ENCODE measurements around the gene ZNF446. TPM values are rescaled to one million over a fixed set of nuclear protein-coding genes. Genes with fewer than 3 reads are reported as not detected.

ZNF446 gene
- total and polyA plus RNA-seq, 10 of the 15 experiments (the other 5 are each of a cell fraction or from before 2014, with no cell fraction given): 0.14 to 6.9 (median 4.1) TPM

DNA sequence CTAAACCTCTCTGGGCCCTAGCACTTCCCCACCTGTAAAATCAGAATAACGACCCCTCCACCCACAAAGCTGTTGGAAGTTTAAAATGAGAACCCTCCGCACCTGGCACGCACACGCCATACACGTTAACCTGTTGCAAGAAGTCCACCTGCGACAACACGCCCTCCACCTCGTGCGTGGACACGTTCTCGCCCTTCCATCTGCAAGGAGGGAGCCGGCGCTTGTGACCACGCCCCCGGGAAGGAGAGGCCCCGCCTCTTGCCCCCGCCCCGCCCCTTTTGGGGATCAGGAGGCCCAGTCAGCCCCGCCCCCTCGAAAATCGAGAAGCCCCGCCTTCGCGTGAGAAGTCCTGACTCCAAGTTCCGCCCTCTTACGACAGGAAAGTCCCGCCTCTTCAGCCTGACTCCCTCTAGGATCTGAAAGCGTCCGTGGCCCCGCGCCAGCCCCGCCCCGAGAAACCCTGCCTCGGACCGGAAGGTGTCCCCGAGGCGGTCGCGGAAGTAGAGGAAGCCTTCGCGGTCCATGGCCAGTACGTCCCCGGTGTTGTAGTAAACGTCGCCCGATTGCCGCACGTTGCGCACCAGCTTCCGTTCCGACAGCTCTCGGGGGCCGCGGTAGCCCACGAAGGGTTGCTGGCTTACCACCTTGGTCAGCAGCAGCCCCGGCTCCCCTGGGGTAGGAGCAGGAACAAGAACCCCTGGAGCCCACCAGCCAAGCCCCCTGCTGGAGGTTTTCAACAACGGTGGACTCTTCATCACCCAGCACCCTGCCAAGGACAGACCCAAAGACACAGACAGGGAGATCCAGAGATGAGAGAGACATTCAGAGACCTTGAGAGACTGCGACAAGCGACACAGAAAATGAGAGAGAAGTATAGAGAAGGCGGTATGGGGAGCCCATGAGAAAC, 23.1 kb downstream of the ZNF446 start (continued):
- TF ChIP-seq BCLAF1 (IDR thresholded peaks at IDR 0.05): no peak
- TF ChIP-seq MLLT1 (IDR thresholded peaks at IDR 0.05): peak; percentile 53
- peak; percentile 21; the same call in 1 of the 2 replicates for TF ChIP-seq SPI1 (IDR thresholded peaks at IDR 0.05; ENCODE audit: borderline replicate concordance, insufficient read depth, low read depth, low read length)
- TF ChIP-seq MTA2 (IDR thresholded peaks at IDR 0.05; ENCODE audit: low read depth): peak; percentile 60
- TF ChIP-seq ESRRA (IDR thresholded peaks at IDR 0.05; ENCODE audit: low read length): no peak
- no peak for TF ChIP-seq FOS (IDR thresholded peaks at IDR 0.05; ENCODE audit: borderline replicate concordance, extremely low read depth, insufficient read length)
- TF ChIP-seq ZZZ3 (IDR thresholded peaks at IDR 0.05; ENCODE audit: control insufficient read depth, insufficient read length, low read depth): no peak
- TF ChIP-seq, protein P1, sequence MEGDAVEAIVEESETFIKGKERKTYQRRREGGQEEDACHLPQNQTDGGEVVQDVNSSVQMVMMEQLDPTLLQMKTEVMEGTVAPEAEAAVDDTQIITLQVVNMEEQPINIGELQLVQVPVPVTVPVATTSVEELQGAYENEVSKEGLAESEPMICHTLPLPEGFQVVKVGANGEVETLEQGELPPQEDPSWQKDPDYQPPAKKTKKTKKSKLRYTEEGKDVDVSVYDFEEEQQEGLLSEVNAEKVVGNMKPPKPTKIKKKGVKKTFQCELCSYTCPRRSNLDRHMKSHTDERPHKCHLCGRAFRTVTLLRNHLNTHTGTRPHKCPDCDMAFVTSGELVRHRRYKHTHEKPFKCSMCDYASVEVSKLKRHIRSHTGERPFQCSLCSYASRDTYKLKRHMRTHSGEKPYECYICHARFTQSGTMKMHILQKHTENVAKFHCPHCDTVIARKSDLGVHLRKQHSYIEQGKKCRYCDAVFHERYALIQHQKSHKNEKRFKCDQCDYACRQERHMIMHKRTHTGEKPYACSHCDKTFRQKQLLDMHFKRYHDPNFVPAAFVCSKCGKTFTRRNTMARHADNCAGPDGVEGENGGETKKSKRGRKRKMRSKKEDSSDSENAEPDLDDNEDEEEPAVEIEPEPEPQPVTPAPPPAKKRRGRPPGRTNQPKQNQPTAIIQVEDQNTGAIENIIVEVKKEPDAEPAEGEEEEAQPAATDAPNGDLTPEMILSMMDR (IDR thresholded peaks at IDR 0.05 in 2 of 3, conservative IDR thresholded peaks at IDR 0.05 in 1 of 3; ENCODE audit: control insufficient read depth in 2 of 3, extremely low read depth in 1 of 3, insufficient read depth in 1 of 3, low read depth in 3 of 3, low read length in 3 of 3): peak in 1 of 3 experiments; percentile 34; a peak in 2 of 6 replicates
- peak; percentile 79 for TF ChIP-seq MXI1 (IDR thresholded peaks at IDR 0.05; ENCODE audit: low read depth, low read length)
